GM23248 (cell line): ENCODE results near the gene TMEM132A.

Source experiments
- EZH2 ChIP-seq: fragments of 200-600 bp; sonication (generic); IDR thresholded peaks from 2 replicates; pipeline ENCODE4 v1.6.1; 2018; ENCODE audit warnings: antibody characterized with exemption, mild to moderate bottlenecking; ENCODE audit not compliant: insufficient read depth, poor library complexity, severe bottlenecking
- EZH2phosphoT487 ChIP-seq: fragments of 200-600 bp; sonication (generic); IDR thresholded peaks from 2 replicates; pipeline ENCODE4 v1.6.1; 2018; ENCODE audit warnings: antibody characterized with exemption, moderate library complexity, mild to moderate bottlenecking, low read depth; ENCODE audit not compliant: insufficient read depth

DNA sequence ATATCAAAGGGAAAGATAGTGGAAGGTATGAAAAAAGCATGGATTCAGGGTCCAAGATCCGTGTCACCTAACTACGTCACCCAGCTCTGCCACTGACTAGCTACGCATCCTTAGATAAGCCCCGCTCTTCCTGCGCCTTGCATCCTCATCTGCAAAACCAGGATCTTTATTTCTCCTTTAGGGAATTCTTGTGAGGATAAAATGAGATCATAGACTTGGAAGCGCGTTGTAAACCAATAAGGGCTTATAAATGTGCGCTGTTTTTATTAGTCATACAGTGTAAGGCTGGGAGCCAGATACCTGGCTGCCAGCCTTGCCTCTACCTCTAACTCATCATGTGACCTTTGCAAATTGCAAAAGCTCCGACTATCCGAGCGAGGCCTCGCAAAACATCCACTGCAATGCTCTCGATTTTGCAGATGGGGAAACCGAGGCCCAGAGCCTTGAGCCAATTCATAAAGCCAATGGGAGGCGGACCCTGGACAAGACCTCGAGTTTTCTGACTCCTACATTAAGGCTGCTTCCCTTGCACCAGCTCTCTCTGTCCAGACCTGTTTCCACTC is 18.6 kb upstream of the TMEM132A start:
- TF ChIP-seq EZH2 = no peak
- no peak for TF ChIP-seq EZH2phosphoT487
